Measurements from ENCODE around the gene SLC30A3.

SLC30A3 gene

GRCh38 chr2:27281855-27282559, 19.2 kb upstream of the SLC30A3 start, which contains the start of gene TRIM54:
Gene TRIM54 (plus strand): TSS chr2:27282429. CDS start chr2:27282732, 303 bp downstream.
- no peak for TF ChIP-seq CTCF (IDR thresholded peaks at IDR 0.05)

GRCh38 chr2:27281442-27281841, 18.6 kb upstream of the SLC30A3 start:
- no peak for TF ChIP-seq CTCF (IDR thresholded peaks at IDR 0.05)

- no peak for TF ChIP-seq CTCF (IDR thresholded peaks at IDR 0.05)
Measured at GRCh38 chr2:27280826-27281225, 18.0 kb upstream of the SLC30A3 start.

GRCh38 chr2:27278010-27278409, 15.2 kb upstream of the SLC30A3 start:
- no peak for TF ChIP-seq CTCF (IDR thresholded peaks at IDR 0.05)

DNA sequence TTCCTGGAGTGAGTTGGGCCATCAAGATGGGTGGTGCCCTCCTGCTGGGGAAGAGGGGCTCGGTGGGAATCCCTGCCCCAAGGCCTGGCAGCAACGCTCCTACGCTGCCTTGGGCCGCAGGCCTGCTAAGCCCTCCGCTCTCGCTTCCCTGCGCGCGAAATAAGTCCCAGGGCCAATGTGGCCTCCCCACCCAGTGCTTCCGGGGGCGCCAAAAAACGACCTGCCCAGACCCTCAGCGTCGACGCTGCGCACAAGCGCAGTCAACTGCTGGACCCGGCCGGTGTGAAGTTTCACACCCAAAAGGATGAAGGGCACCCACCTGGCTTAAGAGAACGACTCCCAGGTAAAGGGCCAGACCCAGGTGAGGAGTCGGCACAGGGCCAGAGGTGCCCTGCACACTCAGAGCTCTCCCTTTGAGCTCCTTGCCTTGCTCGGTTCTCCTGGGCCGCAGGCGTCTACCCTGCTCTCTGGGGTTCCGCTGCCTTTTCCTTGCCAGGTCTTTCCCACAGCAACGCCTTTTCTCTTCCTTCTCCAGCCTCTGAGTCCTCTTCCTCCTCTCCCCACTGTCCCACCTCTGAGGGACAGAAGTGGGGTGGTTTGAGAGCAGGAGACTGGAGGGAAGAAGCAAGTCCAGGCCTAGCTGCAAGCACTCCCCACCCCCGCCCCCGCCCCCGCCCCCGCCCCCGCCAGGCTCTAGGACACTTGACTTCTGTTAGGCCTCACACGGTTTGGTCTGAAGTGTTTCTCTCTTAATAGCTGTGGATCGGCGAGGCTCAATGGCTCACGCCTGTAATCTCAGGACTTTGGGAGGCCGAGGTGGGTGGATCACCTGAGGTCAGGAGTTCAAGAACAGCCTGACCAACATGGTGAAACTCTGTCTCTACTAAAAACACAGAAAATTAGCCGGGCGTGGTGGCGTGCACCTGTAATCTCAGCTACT, 12.6 kb upstream of the SLC30A3 start, which contains the start of gene DNAJC5G:
Gene DNAJC5G, plus strand, starts transcription at position 223 of the 940 bp plus-strand sequence. CDS start 1,296 bp downstream, outside the sequence.
- TF ChIP-seq CTCF (IDR thresholded peaks at IDR 0.05), result no peak

DNA sequence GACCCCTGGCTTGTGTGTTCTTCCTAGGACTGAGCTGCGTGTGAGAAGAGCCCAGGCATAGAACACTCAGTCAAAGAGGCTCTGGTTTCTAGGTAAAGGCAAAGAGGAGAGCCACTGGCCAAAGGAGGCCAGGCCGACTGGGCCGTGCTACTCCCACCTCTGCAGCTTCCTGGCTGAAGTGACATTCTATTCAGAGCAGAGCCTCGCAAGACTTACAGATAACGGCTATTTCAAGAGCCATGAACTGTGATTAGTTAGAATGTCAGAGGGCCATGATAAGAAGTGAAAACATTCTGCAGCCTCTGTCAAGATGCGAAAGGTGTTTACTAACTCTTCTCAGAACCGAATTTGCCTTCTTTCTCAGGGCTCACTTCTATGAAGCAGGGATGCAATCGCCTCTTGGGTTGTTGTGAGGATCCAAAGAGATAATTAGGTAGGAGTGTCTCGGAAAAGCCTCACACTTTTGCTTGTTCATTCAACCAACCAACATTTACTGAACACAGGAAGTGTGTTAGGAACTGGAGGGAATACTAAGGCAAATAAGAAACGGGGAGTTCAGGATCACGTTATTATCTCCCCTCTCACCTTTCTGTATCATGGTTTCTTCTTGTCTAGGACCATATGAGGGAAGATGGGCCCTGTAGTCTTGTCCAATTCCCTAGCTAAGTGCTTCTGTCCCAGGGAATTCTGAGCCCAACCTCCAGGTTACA, 8.9 kb upstream of the SLC30A3 start:
- TF ChIP-seq CTCF (IDR thresholded peaks at IDR 0.05), result no peak

DNA sequence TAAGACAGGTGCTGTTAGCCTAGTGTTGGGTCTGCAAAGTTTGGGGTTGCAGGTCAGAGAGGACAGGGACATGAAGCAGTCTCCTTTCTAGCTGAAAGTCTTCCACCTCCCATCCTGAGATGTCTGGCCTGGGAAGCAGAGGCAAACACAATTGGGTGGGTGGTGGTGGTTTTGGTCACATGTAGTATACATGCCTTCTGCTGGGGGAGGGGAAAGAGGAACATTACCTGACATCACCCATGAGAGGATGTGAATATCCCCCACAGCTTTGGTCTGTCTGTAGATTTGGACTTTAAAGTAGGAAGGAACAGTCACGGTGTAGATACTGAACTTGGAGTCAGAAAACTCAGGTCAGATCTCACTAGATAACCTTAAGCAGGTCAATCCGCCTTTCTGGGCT, 7.8 kb upstream of the SLC30A3 start:
- TF ChIP-seq CTCF (IDR thresholded peaks at IDR 0.05), result no peak

All from LNCAP (cell line).